ENCODE measurements around the gene SEMA3A.

DNA sequence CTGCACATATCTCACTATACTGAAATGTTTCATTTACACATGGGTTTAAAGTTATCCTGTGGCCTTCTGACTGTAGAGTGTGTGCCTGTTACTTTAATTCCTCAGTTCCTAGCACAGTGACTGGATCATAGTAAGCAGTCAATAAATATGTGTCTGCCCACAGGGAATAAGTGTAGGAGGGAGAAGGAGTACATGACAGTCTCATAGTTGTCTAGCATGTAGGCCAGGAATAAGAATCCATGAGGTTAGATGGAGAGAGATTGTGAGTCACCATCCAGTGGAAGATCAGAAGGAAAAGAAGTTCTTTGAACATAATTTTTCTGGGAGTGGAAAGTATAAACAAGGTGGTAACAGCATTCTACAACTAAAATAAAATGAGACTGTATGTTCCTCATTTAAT is 36.6 kb upstream of the SEMA3A start:
- TF ChIP-seq, protein P1, sequence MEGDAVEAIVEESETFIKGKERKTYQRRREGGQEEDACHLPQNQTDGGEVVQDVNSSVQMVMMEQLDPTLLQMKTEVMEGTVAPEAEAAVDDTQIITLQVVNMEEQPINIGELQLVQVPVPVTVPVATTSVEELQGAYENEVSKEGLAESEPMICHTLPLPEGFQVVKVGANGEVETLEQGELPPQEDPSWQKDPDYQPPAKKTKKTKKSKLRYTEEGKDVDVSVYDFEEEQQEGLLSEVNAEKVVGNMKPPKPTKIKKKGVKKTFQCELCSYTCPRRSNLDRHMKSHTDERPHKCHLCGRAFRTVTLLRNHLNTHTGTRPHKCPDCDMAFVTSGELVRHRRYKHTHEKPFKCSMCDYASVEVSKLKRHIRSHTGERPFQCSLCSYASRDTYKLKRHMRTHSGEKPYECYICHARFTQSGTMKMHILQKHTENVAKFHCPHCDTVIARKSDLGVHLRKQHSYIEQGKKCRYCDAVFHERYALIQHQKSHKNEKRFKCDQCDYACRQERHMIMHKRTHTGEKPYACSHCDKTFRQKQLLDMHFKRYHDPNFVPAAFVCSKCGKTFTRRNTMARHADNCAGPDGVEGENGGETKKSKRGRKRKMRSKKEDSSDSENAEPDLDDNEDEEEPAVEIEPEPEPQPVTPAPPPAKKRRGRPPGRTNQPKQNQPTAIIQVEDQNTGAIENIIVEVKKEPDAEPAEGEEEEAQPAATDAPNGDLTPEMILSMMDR (IDR thresholded peaks at IDR 0.05), result no peak
- no peak for TF ChIP-seq POLR2A (IDR thresholded peaks at IDR 0.05)

All from breast epithelium (tissue), 3 donors.